HG02759 (cell line): ENCODE data around the gene ADAMTS2.

Source experiments
- ATAC-seq: cut with Tn5 transposase; IDR thresholded peaks from one replicate; pipeline ENCODE4 v1.9.1; 2021; ENCODE audit warnings: mild to moderate bottlenecking, moderate library complexity; ENCODE audit not compliant: unreplicated experiment

The ADAMTS2 gene

DNA sequence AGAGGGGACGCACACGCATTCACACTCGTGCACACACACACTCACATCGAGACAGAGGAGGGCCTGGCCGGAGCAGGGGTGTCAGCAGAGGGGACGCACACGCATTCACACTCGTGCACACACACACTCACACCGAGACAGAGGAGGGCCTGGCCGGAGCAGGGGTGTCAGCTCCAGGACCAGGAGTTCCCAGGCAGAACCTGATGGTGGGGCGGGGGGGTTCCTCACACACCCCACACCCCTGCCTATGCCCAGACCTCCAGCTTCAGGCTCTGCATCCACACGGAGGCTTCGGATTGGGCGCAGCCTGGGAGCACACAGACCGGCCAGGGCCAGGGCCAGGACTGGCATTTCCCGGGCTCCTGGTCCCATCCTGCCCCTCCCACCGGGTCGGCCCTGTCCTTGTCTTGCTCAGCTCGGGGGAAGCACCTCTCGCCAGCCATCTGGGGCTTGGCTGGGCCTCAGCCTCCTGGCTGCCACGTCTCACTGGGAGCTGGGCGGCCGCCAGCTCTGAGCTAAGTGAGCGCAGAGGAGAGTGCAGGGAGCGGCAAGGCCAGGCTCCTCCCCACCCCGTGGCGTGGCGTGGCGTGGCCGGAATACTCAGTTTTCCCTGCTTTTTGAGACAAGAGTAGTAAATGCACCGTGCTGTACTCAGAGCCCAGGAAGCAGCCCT is 31.3 kb downstream of the ADAMTS2 start:
- ATAC-seq = no peak

DNA sequence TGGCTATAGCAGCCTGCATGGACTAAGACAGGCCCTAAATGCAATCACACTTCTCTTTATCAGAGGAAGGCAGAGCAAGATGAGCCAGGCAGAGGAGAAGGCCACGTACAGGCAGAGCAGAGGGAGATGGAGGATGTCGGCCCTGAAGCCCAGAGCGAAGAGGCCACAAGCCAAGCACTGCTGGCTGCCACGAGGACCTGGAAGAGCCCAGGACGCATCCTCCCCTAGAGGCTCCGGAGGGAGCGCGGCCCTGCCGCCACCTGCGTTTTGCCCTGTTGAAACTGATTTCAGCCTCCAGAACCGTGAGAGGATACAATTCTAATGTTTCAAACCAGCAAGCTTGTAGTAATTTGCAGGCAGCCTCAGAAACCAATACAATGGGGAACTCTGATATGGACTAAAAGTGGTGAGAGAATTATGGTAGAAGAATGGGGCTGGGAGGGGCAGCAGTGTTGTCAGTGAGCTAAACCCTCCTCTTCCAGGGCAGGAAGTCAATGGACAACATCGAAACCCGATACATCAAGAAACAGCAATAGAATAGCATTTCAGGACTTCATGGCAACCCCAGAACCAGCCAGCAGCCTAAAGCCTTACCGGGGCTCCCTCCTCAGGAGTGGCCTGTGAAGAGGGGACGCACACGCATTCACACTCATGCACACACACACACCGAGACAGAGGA is 32.6 kb downstream of the ADAMTS2 start:
- ATAC-seq = no peak

- ATAC-seq = no peak
Observed at GRCh38 chr5:179311581-179311980, 33.7 kb downstream of the ADAMTS2 start.

GRCh38 chr5:179311091-179311470 is 34.2 kb downstream of the ADAMTS2 start:
- no peak for ATAC-seq

GRCh38 chr5:179310439-179311090 is 34.7 kb downstream of the ADAMTS2 start:
- ATAC-seq = no peak

GRCh38 chr5:179309751-179310320 is 35.4 kb downstream of the ADAMTS2 start:
- no peak for ATAC-seq

DNA sequence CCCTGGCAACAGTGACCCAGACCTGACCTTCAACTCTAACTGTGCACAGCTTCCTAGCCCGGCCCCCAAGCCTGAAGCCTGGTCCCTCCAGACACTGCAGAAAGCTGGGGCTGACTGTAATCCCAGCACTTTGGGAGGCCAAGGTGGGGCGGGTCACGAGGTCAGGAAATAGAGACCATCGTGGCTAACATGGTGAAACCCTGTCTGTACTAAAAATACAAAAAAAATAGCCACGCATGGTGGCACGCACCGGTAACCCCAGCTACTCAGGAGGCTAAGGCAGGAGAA is 35.9 kb downstream of the ADAMTS2 start:
- no peak for ATAC-seq

DNA sequence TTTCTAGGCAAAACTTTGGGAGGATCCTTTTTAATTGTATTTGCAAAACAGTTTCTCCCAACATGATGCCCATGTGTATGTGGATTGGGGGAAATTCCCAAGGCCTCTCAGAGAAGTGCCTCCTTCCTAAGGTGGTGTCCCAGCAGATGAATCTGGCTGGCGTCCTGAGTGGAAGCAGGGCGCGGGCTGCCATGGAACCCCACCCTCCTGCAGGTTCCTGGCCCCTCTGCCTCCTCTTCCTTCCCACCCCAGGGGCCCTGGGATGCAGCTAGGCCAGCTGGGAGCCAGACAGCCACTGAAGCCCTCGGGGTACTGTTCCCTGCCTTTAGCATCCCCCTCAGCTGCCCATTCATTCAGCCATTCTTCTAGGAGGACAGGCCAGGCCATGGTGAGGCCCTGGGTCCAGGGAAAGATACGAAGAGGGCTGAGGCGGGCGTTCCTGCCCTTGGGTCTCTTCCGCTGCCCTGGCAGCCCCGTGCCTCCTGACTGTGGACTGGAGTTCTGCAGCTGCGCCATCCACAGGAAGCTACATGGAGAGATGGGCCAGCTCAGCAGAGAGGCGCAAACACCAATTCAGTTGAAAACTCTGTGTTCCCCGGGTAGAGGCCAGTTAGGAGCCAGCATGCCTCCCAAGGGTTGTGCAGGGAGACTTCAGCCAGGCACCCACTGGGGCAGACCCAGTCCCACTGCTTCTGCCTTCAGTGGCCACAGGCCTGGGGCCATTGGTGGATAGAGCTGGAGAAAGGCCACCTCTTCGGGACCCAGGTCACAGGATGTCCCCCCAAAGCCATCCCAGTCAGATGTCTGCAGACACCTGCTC is 36.5 kb downstream of the ADAMTS2 start:
- ATAC-seq = no peak

DNA sequence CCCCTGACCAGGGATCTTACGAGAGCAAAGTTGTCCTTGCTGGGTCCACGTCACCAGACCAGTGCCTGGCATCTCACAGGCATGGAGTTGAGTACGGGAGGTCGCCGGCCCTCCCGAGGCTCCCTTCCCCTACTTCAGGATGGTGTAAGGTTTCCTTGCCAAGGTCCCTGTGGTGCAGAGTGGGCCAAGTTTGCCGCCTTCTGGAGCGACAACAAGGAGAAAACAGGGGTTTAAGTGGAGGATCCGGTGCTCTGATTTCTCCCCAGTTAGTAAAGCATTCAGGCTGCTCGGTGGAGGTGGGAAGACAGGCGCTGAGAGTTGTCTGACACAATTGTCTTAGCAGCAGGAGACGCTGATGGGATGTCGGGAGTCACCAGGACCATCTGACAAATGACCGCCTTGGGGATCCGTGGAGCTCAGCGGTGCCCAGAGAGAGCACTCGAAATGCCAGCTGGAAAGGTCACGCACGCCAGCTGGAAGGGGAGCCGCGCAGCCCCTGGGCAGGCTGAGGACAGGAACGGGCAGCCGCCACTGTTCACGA is 37.3 kb downstream of the ADAMTS2 start:
- ATAC-seq = no peak

- no peak for ATAC-seq
Observed at GRCh38 chr5:179307013-179307800, 38.1 kb downstream of the ADAMTS2 start.

DNA sequence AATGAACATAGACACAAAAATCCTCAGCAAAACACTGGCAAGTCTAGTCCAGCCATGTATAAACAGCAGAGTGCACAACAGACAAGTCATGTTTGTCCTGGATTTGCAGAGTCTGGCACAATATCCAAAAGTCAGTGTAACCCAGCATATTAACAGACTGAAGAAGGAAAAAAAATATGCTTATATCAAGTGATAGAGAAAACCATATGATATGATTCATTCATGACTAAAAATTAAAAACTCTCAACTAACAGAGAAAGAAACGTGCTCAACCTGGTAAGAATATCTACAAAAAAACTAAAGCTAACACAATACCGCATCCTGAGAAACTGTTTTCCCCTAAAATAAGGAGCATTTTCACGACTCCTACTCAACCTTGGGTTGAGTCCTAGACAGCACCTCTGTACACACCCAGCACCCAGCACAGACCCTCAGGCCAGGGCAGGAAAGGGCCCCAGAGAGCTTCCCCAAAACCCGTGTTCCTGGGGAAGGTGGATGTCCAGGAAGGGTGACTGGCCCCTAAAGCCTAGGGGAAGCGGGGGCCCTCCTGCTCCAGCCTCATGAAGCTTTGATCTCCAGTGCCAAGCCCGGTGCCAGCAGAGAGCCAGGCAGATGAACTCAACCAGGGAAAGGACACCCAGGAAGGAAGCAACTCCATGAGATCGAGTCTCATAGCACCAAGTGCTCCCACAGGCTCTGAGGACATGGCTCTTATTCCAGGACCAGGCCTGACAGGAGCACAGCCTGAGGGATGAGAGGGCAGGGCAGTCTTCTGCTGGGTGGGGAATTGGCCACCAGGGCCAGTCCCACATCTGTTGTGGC is 38.9 kb downstream of the ADAMTS2 start:
- ATAC-seq = no peak

DNA sequence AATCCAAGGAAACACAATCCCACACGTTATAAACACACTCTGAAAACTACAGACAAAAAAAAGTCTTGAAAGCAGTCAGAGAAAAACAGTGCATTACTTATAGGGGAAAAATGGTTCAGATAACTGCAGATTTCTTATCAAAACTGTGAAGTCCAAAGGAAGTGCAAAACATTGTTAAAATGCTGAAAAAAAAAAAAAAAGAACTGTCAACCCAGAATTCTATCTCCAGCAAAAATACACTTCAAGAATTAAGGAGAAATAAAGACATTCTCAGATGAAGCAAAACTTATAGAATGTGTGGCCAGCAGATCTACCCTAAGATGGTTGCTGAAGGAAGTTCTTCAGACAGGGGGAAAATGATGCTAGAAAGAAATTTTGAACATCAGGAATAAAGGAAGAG is 40.4 kb downstream of the ADAMTS2 start:
- no peak for ATAC-seq

DNA sequence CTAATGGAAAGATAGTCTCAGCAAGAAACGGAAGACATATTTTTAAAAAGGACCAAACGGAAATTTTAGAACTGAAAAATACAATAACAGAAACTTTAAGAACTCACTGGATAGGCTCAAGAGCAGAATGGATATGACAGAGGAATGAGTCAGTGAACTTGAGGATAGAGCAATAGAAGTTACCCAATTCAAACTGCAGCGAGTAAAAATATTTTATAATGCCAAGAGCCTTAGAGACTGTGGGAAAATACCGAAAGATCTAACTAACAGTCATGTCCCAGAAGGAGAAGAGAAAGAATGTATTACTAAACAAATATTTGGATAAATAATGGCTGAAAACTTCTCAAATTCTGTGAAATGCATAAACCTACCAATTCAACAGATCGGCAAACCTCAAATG is 40.8 kb downstream of the ADAMTS2 start:
- no peak for ATAC-seq

DNA sequence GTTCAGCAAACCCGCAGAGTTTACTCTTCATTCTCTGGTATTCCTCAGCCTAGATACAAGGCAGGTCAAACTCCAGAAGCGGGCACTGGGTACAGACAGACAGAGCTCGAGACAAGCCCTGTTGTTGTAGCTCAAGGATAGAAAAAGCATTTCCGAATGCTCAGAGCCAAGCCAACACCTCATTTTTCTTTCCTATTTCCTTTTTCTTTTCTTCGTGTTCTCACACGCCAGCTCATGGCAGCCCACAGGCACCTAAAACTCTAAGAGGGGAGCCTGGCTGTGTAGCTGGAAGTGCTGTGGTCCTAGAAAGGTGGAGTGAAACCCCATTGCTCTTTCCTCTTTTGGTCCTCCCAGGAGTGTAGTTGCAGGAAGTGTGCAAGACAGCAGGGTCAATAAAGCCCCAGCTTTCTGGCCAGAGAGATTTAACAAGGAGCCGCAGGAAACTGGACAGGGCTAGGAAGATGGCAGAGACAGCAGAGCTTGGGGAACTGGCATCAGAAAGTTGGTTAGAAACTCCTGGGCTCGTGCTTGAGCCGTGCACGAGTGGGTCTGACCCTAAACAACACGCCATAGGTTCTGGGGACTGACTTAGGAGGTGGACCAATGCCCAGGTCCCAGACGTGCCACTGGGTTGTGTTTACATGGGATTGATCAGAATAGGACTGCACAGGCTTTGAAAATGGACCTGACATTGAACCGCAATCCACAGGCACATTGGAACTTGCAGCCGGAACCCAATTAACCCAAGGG is 41.6 kb downstream of the ADAMTS2 start:
- ATAC-seq = no peak

DNA sequence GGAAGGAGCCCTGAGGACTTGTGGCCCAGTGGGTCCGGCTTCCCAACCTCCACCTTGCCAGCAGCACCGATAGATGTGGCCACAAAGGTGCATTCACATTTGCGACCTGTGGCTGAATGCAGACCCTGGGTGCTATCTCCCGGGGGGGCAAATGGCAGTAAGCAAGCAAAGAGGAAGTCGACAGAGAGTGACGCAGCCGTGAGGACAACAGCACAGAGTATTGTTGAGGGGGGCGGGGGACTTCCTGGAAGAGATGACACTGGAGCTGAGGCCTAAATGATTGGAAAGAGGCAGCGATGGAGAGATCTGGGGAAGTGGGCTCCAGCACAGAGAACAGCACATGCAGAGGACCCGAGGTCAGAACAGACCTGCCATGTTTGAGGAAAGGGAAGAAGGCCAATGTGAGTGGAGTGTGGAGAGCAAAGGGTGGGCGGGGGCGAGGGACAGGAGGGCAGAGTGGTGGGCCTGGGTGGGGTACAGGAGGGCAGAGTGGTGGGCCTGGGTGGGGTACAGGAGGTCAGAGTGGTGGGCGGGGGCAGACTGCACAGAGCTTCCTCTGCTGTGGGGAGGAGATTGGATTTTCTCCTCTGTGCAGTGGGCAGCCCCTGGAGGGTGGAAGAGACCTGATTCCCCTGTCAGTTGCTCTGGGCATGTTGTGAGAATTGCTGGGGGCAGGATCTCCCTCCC is 42.6 kb downstream of the ADAMTS2 start:
- no peak for ATAC-seq

DNA sequence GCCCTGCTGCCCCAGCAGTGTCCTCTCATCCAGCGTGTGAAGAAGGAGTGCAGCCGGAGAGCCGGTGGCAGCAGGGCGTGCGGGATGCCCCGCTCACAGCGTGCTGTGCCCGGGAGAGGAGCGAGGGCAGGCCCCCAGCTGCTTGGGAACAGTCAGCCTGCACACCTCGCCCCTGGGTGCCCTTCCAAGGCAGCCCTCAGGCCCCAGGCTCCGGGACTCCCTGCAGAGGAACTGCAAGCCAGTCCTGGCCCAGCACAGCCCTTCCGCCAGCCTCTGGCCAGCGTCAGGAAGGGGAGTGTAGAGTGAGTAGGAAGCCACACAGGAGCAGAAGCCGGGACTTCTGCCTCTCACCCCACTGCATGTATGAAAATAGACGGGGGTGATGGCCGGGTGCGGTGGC is 43.5 kb downstream of the ADAMTS2 start:
- no peak for ATAC-seq

DNA sequence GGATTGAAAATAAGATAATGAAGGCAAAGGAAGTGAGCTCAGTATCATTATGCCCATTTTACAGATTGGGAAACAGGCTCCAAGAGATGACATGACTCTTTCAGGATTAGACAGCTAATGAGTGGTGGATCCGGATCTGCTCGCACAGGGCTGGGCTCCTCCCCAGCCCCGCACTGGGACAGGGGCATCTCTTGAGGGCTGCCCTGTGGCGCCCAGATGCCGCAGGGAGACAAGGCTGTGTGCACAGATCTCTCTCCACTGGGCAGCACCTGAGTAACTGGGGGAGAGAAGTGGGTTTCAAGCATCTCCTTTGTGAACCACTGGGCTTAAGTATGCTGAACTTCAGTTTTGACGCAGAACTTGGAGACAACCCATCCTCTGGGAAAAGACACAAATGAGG is 43.9 kb downstream of the ADAMTS2 start:
- no peak for ATAC-seq

- ATAC-seq = no peak
Observed at GRCh38 chr5:179300581-179301180, 44.6 kb downstream of the ADAMTS2 start.
